22Rv1 (cell line): ENCODE measurements around the gene ZNF678.

Experiments used
- ZFX ChIP-seq: fragments of 450-650 bp; IDR thresholded peaks from 2 replicates; pipeline ENCODE4 v1.6.1; 2017; ENCODE audit warnings: antibody characterized with exemption, borderline replicate concordance
- TF ChIP-seq, protein P1 (sequence below): fragments of 450-650 bp; IDR thresholded peaks from 2 replicates; pipeline ENCODE4 v1.5.1; 2017; ENCODE audit warnings: mild to moderate bottlenecking

DNA sequence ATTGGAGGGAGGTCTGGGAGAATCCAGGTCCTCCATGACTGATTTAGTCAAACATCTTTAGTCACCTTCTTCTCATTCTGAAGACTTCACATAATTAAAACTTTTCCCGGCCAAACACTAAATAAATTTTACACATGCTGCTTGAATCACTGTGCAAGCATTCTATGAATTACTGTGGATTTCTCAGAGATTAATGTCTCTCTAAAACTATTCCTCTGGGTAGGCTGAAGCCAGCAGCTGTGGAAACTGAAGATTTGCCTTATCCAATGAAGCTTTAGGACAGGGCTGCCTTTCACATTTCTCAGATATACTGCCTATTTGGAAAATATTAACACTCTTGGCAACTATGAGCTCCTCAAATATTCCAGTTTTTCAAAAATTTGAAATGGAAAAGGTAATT, 110.1 kb downstream of the ZNF678 start:
- TF ChIP-seq, protein P1, sequence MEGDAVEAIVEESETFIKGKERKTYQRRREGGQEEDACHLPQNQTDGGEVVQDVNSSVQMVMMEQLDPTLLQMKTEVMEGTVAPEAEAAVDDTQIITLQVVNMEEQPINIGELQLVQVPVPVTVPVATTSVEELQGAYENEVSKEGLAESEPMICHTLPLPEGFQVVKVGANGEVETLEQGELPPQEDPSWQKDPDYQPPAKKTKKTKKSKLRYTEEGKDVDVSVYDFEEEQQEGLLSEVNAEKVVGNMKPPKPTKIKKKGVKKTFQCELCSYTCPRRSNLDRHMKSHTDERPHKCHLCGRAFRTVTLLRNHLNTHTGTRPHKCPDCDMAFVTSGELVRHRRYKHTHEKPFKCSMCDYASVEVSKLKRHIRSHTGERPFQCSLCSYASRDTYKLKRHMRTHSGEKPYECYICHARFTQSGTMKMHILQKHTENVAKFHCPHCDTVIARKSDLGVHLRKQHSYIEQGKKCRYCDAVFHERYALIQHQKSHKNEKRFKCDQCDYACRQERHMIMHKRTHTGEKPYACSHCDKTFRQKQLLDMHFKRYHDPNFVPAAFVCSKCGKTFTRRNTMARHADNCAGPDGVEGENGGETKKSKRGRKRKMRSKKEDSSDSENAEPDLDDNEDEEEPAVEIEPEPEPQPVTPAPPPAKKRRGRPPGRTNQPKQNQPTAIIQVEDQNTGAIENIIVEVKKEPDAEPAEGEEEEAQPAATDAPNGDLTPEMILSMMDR = no peak
- TF ChIP-seq ZFX = no peak
